Brain microvascular endothelial cell (primary cell): ENCODE results near the gene PHF21A.
A peak's percentile ranks its signal among the peaks of the same experiment; 100 is the strongest.

Experiments
- DNase-seq: peaks from one replicate; pipeline ENCODE4 v3.0.0-alpha.2; 2020
- H3K27ac ChIP-seq: fragments of 250-450 bp; sonication (Bioruptor Pico); 2 replicates; pipeline ENCODE4 v1.5.1; 2020; ENCODE audit warnings: mild to moderate bottlenecking, moderate library complexity
- H3K27me3 ChIP-seq: fragments of 250-450 bp; sonication (Bioruptor Pico); replicated peaks from 2 replicates; pipeline ENCODE4 v1.5.1; 2020; ENCODE audit warnings: mild to moderate bottlenecking
- H3K36me3 ChIP-seq: fragments of 250-450 bp; sonication (Bioruptor Pico); replicated peaks from 2 replicates; pipeline ENCODE4 v1.5.1; 2020; ENCODE audit warnings: mild to moderate bottlenecking
- H3K4me3 ChIP-seq: 2 replicates; pipeline ENCODE4 v1.5.1; 2011; ENCODE audit warnings: low read depth, mild to moderate bottlenecking, control low read depth, low read length, moderate library complexity
- CTCF ChIP-seq: IDR thresholded peaks from 2 replicates; pipeline ENCODE4 v1.5.1; 2011; ENCODE audit warnings: low read depth, mild to moderate bottlenecking, moderate library complexity, low read length, control low read depth, inconsistent platforms; ENCODE audit errors: missing control alignments
- in situ Hi-C: cut with HindIII; loops from 2 replicates; pipeline ENCODE4 v1.10.0; 2017; ENCODE audit warnings: low sequenced_read_pairs, low pct_ligation_motif_present

Gene PHF21A

GRCh38 chr11:45919806-45920530 is 201.3 kb downstream of the PHF21A start:
- in situ Hi-C loops: no loop called here
- Histone ChIP-seq H3K27me3 (peaks cover 32% of the 10 kb centered on the region), H3K36me3 (peaks cover 5% of the 10 kb centered on the region), H3K4me3 (no peak overlapping the region), H3K27ac (no peak overlapping the region)
- no peak for TF ChIP-seq CTCF
- DNase-seq: no peak

DNA sequence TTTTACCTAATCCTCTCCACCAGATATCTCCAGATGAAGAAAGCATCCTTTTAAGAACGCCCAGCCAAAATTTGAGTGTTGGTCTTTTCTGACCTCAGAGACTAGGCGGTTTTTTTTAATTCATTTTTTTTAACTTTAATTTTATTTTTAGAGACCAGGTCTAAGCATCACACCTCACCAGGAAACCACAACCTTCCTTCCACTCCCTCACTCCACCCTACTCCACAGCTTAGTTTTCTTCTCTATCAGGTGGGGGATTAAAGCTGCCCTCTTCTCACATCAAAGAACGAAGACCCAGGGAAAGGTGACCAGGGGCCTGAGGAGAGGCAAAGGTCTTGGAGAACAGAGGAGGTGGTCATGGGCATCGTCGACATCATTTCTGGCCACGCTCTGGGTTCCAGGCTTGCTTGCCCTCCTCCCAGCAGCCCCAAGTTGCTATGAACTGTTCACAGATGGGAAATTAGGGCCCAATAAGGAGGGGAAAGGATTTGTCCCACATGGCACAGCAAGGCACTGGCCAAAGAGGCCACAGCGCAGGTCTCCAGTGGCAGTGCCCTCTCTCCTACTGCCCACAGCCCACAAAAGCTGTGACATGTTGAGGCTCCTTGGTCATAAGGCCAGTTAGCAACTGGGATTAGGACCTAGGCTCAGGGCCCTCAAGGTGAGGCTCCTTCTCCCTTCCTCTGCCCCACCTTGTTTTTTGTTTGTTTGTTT is 202.1 kb downstream of the PHF21A start:
- Histone ChIP-seq H3K27me3 (peaks cover 26% of the 10 kb centered on the region), H3K27ac (no peak overlapping the region), H3K36me3 (peaks cover 11% of the 10 kb centered on the region), H3K4me3 (peak overlapping the region; percentile 96)
- DNase-seq: no peak
- in situ Hi-C loops: no loop called here
- TF ChIP-seq CTCF: no peak

DNA sequence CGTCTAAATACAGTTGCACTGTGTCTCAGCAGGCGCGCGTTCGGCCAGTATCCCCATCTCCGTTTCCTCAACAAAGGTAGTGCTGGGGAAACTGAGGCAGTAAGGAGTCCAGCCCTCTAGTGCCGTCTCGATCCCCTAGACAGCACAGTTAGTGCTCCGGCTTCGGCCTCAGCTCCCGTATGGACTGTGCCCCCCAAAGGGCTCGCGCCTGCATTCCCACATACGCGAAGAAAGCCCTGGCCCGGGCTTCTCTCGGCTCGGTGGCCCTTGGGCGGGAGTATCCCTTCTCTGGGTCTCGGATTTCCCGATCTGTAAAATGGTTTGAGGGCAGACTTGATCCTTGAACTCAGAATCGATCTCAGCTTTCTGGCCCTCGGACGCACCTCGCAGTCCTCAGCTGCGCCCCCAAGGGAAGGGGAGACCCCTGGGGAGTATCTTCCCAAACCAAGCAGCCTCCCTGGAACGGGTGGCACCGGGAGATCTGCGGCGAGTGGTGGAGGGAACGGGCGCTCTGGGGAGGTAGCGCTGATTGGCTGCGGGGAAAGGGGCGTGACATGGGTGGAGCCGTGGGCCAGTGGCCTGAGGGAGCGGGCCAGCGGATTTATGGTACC is 202.8 kb downstream of the PHF21A start:
- DNase-seq: peak; percentile 62
- H3K27ac ChIP-seq: peak overlapping the region; percentile 16
- in situ Hi-C loops: no loop called here
- peak overlapping the region; percentile 96 for H3K4me3 ChIP-seq
- TF ChIP-seq CTCF: no peak
- peaks cover 21% of the 10 kb centered on the region for H3K27me3 ChIP-seq
- peaks cover 16% of the 10 kb centered on the region for H3K36me3 ChIP-seq

DNA sequence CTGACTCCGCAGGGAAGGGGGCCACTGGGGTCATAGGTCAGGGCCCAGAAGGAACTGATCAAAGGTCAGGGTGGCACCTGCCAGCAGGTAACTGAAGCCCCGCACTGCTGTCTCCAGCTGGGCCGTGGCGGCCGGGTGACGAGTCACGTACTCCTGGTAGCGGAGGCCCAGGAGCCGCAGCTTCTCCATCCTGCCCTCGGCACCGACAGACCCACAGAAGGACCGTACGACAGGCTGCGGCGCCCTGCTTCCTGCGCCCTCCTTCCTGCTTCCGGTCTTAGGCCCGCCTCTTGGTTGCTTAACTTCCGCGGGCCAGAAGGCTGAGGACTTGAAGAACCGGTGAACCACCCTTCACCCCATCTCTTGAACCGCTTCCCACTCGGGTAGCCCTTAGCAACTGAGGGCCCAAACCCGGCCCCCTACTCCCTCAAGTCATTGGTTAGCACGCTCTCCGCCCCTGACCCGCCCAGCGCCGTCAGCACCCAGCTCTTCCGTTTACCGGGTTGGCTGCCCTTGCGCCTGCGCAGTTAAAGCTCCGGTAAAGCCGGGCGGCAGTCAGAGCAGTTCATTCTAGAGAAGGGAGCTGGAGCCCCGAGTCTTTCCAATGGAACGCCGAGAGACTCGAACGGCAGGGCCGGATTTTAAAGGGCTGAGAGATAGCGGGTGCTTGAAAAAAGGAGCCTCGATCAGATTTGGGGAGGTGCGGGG is 203.5 kb downstream of the PHF21A start, which contains the start of gene PEX16:
TSS of gene PEX16 (minus strand) at position 255 of the 708 bp plus-strand sequence. CDS start at position 189, 66 bp downstream.
- peaks cover 20% of the 10 kb centered on the region for H3K36me3 ChIP-seq
- H3K27me3 ChIP-seq: peaks cover 15% of the 10 kb centered on the region
- peak; percentile 99 for DNase-seq
- peak within 1 kb of the TSS; percentile 96 for H3K4me3 ChIP-seq
- peak within 1 kb of the TSS; percentile 51 for H3K27ac ChIP-seq
- TF ChIP-seq CTCF: no peak
- in situ Hi-C loops: no loop called here

DNA sequence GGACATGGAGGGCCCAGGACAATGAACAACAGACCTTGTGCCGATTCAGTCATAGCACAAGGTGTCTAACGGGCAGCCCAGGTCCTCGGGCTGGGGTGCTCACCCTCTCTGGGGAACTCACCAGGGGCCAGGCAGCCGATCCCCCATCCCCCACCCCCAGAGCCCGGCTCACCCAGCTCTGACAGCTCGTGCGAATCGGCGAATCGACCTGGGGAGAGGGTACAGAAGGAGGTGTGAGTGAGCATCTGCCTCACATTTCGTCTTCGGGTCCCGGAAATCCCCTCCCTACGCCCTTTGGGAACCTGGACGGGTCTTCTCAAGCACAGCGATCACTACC is 204.0 kb downstream of the PHF21A start:
- in situ Hi-C loops: no loop called here

More for the DNA sequence above, 204.0 kb downstream of the PHF21A start:
- Histone ChIP-seq H3K4me3 (peak overlapping the region; percentile 96), H3K36me3 (peaks cover 23% of the 10 kb centered on the region), H3K27ac (peak overlapping the region; percentile 51), H3K27me3 (peaks cover 10% of the 10 kb centered on the region)
- no peak for TF ChIP-seq CTCF
- DNase-seq: no peak
